Activated naive CD4-positive, alpha-beta T cell treated with anti-CD3 and anti-CD28 coated beads, Interleukin-2, amount 10 ng/mL, durations not matched to agents 7 days and 5 days (primary cell): Measurements from ENCODE around the gene LDLRAD3.

ENCODE experiments used
- CTCF ChIA-PET: fragments of 350-600 bp; sonication (Branson Sonifier 250); formaldehyde crosslinking; loops from one replicate; lab custom pipeline; 2021; ENCODE audit warnings: antibody characterized with exemption; lab: Charles Lee
- DNase-seq: peaks from one replicate; pipeline ENCODE4 v3.0.0-alpha.2; 2020
- H3K27ac Mint-ChIP-seq: one replicate; pipeline ENCODE4 v1.8.0; 2021; ENCODE audit warnings: mild to moderate bottlenecking, moderate library complexity, mixed read lengths
- H3K27me3 Mint-ChIP-seq: one replicate; pipeline ENCODE4 v1.8.0; 2021; ENCODE audit warnings: mild to moderate bottlenecking, mixed read lengths
- H3K36me3 Mint-ChIP-seq: one replicate; pipeline ENCODE4 v1.8.0; 2021; ENCODE audit warnings: mixed read lengths
- H3K4me1 Mint-ChIP-seq: one replicate; pipeline ENCODE4 v1.8.0; 2021; ENCODE audit warnings: mixed read lengths
- H3K4me3 Mint-ChIP-seq: one replicate; pipeline ENCODE4 v1.8.0; 2021; ENCODE audit warnings: mild to moderate bottlenecking, moderate library complexity, mixed read lengths
- H3K9me3 Mint-ChIP-seq: one replicate; pipeline ENCODE4 v1.8.0; 2021; ENCODE audit warnings: mixed read lengths

The LDLRAD3 gene

GRCh38 chr11:35914816-35915215 lies 29.0 kb upstream of the LDLRAD3 start:
- no peaks in the 10 kb centered on the region for H3K9me3 Mint-ChIP-seq
- no peak overlapping the region for H3K27ac Mint-ChIP-seq
- no peak overlapping the region for H3K4me3 Mint-ChIP-seq
- no peaks in the 10 kb centered on the region for H3K36me3 Mint-ChIP-seq
- CTCF ChIA-PET, result no interaction called here
- peaks cover 3% of the 10 kb centered on the region for H3K27me3 Mint-ChIP-seq
- DNase-seq, result no peak
- H3K4me1 Mint-ChIP-seq, result no peaks in the 10 kb centered on the region

- H3K27me3 Mint-ChIP-seq, result peaks cover 3% of the 10 kb centered on the region
- DNase-seq, result no peak
These were observed 27.6 kb upstream of the LDLRAD3 start for GRCh38 chr11:35916270-35916669.

GRCh38 chr11:35917676-35918075 lies 26.2 kb upstream of the LDLRAD3 start:
- no peaks in the 10 kb centered on the region for H3K4me1 Mint-ChIP-seq
- DNase-seq, result no peak
- peaks cover 3% of the 10 kb centered on the region for H3K27me3 Mint-ChIP-seq
- H3K27ac Mint-ChIP-seq, result no peak overlapping the region
- H3K4me3 Mint-ChIP-seq, result no peak overlapping the region
- no peaks in the 10 kb centered on the region for H3K36me3 Mint-ChIP-seq
- no peaks in the 10 kb centered on the region for H3K9me3 Mint-ChIP-seq
- CTCF ChIA-PET, result no interaction called here

More at GRCh38 chr11:35916270-35916669, 27.6 kb upstream of the LDLRAD3 start:
- Mint-ChIP-seq H3K9me3 (no peaks in the 10 kb centered on the region), H3K36me3 (no peaks in the 10 kb centered on the region), H3K27ac (no peak overlapping the region), H3K4me3 (no peak overlapping the region), H3K4me1 (no peaks in the 10 kb centered on the region)
- CTCF ChIA-PET, result no interaction called here

- Mint-ChIP-seq H3K9me3 (no peaks in the 10 kb centered on the region), H3K27ac (no peak overlapping the region), H3K36me3 (no peaks in the 10 kb centered on the region), H3K4me3 (no peak overlapping the region), H3K27me3 (peaks cover 3% of the 10 kb centered on the region), H3K4me1 (no peaks in the 10 kb centered on the region)
- CTCF ChIA-PET, result no interaction called here
- no peak for DNase-seq
These were observed 25.1 kb upstream of the LDLRAD3 start for GRCh38 chr11:35918716-35919115.

- Mint-ChIP-seq H3K27me3 (peaks cover under 1% of the 10 kb centered on the region), H3K36me3 (no peaks in the 10 kb centered on the region)
These were observed 24.6 kb upstream of the LDLRAD3 start for GRCh38 chr11:35919244-35919643.

GRCh38 chr11:35923452-35923851 lies 20.4 kb upstream of the LDLRAD3 start:
- CTCF ChIA-PET, result no interaction called here
- Mint-ChIP-seq H3K27me3 (no peaks in the 10 kb centered on the region), H3K4me3 (no peak overlapping the region), H3K27ac (no peak overlapping the region), H3K36me3 (no peaks in the 10 kb centered on the region), H3K4me1 (no peaks in the 10 kb centered on the region), H3K9me3 (no peaks in the 10 kb centered on the region)
- no peak for DNase-seq

More at GRCh38 chr11:35919244-35919643, 24.6 kb upstream of the LDLRAD3 start:
- Mint-ChIP-seq H3K27ac (no peak overlapping the region), H3K4me3 (no peak overlapping the region), H3K9me3 (no peaks in the 10 kb centered on the region), H3K4me1 (no peaks in the 10 kb centered on the region)
- no peak for DNase-seq
- CTCF ChIA-PET, result no interaction called here

- Mint-ChIP-seq H3K27ac (no peak overlapping the region), H3K4me1 (no peaks in the 10 kb centered on the region), H3K4me3 (no peak overlapping the region), H3K27me3 (no peaks in the 10 kb centered on the region), H3K9me3 (no peaks in the 10 kb centered on the region), H3K36me3 (no peaks in the 10 kb centered on the region)
- no peak for DNase-seq
- CTCF ChIA-PET, result no interaction called here
These were observed 19.1 kb upstream of the LDLRAD3 start for GRCh38 chr11:35924811-35925210.

GRCh38 chr11:35927104-35927503 lies 16.8 kb upstream of the LDLRAD3 start:
- Mint-ChIP-seq H3K9me3 (no peaks in the 10 kb centered on the region), H3K36me3 (no peaks in the 10 kb centered on the region), H3K27ac (no peak overlapping the region), H3K4me3 (no peak overlapping the region), H3K4me1 (no peaks in the 10 kb centered on the region), H3K27me3 (no peaks in the 10 kb centered on the region)
- CTCF ChIA-PET, result no interaction called here
- DNase-seq, result no peak

- no peak for DNase-seq
- H3K36me3 Mint-ChIP-seq, result no peaks in the 10 kb centered on the region
- H3K4me3 Mint-ChIP-seq, result no peak overlapping the region
- no peaks in the 10 kb centered on the region for H3K27me3 Mint-ChIP-seq
- H3K4me1 Mint-ChIP-seq, result no peaks in the 10 kb centered on the region
- no peak overlapping the region for H3K27ac Mint-ChIP-seq
- CTCF ChIA-PET, result no interaction called here
- H3K9me3 Mint-ChIP-seq, result no peaks in the 10 kb centered on the region
These were observed 16.2 kb upstream of the LDLRAD3 start for GRCh38 chr11:35927682-35928081.

- CTCF ChIA-PET, result no interaction called here
- no peak for DNase-seq
- no peaks in the 10 kb centered on the region for H3K9me3 Mint-ChIP-seq
- H3K27me3 Mint-ChIP-seq, result no peaks in the 10 kb centered on the region
- no peaks in the 10 kb centered on the region for H3K36me3 Mint-ChIP-seq
- no peak overlapping the region for H3K27ac Mint-ChIP-seq
- H3K4me1 Mint-ChIP-seq, result no peaks in the 10 kb centered on the region
- no peak overlapping the region for H3K4me3 Mint-ChIP-seq
These were observed 15.0 kb upstream of the LDLRAD3 start for GRCh38 chr11:35928688-35929395.

GRCh38 chr11:35930466-35930865 lies 13.4 kb upstream of the LDLRAD3 start:
- DNase-seq, result no peak
- Mint-ChIP-seq H3K4me3 (no peak overlapping the region), H3K27ac (no peak overlapping the region), H3K27me3 (no peaks in the 10 kb centered on the region), H3K36me3 (no peaks in the 10 kb centered on the region), H3K4me1 (no peaks in the 10 kb centered on the region), H3K9me3 (no peaks in the 10 kb centered on the region)
- CTCF ChIA-PET, result no interaction called here

GRCh38 chr11:35932121-35932520 lies 11.7 kb upstream of the LDLRAD3 start:
- CTCF ChIA-PET, result no interaction called here
- Mint-ChIP-seq H3K9me3 (no peaks in the 10 kb centered on the region), H3K27me3 (peaks cover 2% of the 10 kb centered on the region), H3K4me3 (no peak overlapping the region), H3K36me3 (no peaks in the 10 kb centered on the region), H3K4me1 (no peaks in the 10 kb centered on the region), H3K27ac (no peak overlapping the region)
- DNase-seq, result no peak

GRCh38 chr11:35932681-35933319 lies 11.1 kb upstream of the LDLRAD3 start:
- Mint-ChIP-seq H3K27ac (no peak overlapping the region), H3K27me3 (peaks cover 8% of the 10 kb centered on the region), H3K9me3 (no peaks in the 10 kb centered on the region), H3K4me1 (no peaks in the 10 kb centered on the region), H3K36me3 (no peaks in the 10 kb centered on the region), H3K4me3 (no peak overlapping the region)
- DNase-seq, result no peak
- CTCF ChIA-PET, result no interaction called here

- Mint-ChIP-seq H3K36me3 (no peaks in the 10 kb centered on the region), H3K9me3 (no peaks in the 10 kb centered on the region), H3K27ac (no peak overlapping the region), H3K27me3 (peaks cover 10% of the 10 kb centered on the region), H3K4me1 (no peaks in the 10 kb centered on the region), H3K4me3 (no peak overlapping the region)
- CTCF ChIA-PET, result no interaction called here
- no peak for DNase-seq
These were observed 10.5 kb upstream of the LDLRAD3 start for GRCh38 chr11:35933320-35933871.

GRCh38 chr11:35934271-35934670 lies 9.6 kb upstream of the LDLRAD3 start:
- Mint-ChIP-seq H3K4me1 (no peaks in the 10 kb centered on the region), H3K27ac (no peak overlapping the region), H3K9me3 (no peaks in the 10 kb centered on the region), H3K27me3 (peaks cover 10% of the 10 kb centered on the region), H3K36me3 (no peaks in the 10 kb centered on the region), H3K4me3 (no peak overlapping the region)
- CTCF ChIA-PET, result no interaction called here
- DNase-seq, result no peak
